H1 (cell line): ENCODE measurements around the gene FHIT. TPM values are rescaled to one million over a fixed set of nuclear protein-coding genes. Genes with fewer than 3 reads are reported as not detected.

Source experiments
- TAF7 ChIP-seq: optimal IDR thresholded peaks from 2 replicates; pipeline ENCODE3; 2011; ENCODE audit warnings: low read depth, mild to moderate bottlenecking, inconsistent platforms, low read length, moderate library complexity, borderline replicate concordance
- ZNF274 ChIP-seq: IDR thresholded peaks from 2 replicates; pipeline ENCODE4 v1.7.0; 2012; ENCODE audit warnings: low read length, borderline replicate concordance; ENCODE audit errors: extremely low read depth
- polyA plus RNA-seq, 7 experiments: library from polyadenylated mRNA; depleted of rRNA in 3 of 7; stranded (reverse) in 5 of 7; unstranded in 2 of 7; fragments of >200 nt in 5 of 7; fragments of 200-250 nt in 2 of 7; gene quantifications; 1 replicate in 5 of 7; 2 replicates in 1 of 7; 4 replicates in 1 of 7; pipeline versions ENCODE4 v1.2.1 to v1.2.3, GENCODE V29; 2011 to 2013; ENCODE audit warnings: missing spikeins in 2 of 7, mixed read lengths in 2 of 7
- total RNA-seq: library from RNA; stranded (reverse); fragmentation: NEBNext Ultra II Directional; extraction: Animal tissue kit (Norgen Biotek cat#: 25700); gene quantifications from 2 replicates; pipeline ENCODE4 v1.2.1, GENCODE V29; 2021
- TF ChIP-seq, protein P1 (sequence below): fragments of 300-600 bp; sonication (generic); IDR thresholded peaks from 2 replicates; pipeline ENCODE4 v1.7.1; 2012; ENCODE audit warnings: low read length, moderate library complexity, mild to moderate bottlenecking, inconsistent platforms; ENCODE audit not compliant: insufficient replicate concordance

FHIT gene
- total and polyA plus RNA-seq, 2 of the 8 experiments (the other 6 are each of a cell fraction or from before 2014, with no cell fraction given), result 1.2 to 3.2 TPM

DNA sequence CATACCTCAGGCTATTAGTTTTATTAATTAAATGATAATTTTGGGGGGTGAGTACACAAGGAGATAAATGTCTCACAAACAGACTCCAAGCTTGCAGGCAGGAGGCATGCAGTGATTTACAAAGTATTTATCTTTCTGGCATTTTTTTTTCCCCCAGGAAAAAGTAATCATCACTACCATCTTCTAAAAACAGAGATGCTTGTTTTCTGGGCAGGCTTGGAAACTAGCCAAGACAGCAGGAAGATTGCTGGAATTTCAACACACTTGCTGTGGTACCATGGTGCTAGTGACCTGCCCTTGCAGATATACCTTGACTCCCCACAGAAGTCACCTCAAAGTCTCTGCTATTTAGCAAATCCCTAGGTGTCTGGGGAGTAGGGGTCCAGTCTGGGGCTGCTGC lies 1468.6 kb downstream of the FHIT start (continued):
- TF ChIP-seq, protein P1, sequence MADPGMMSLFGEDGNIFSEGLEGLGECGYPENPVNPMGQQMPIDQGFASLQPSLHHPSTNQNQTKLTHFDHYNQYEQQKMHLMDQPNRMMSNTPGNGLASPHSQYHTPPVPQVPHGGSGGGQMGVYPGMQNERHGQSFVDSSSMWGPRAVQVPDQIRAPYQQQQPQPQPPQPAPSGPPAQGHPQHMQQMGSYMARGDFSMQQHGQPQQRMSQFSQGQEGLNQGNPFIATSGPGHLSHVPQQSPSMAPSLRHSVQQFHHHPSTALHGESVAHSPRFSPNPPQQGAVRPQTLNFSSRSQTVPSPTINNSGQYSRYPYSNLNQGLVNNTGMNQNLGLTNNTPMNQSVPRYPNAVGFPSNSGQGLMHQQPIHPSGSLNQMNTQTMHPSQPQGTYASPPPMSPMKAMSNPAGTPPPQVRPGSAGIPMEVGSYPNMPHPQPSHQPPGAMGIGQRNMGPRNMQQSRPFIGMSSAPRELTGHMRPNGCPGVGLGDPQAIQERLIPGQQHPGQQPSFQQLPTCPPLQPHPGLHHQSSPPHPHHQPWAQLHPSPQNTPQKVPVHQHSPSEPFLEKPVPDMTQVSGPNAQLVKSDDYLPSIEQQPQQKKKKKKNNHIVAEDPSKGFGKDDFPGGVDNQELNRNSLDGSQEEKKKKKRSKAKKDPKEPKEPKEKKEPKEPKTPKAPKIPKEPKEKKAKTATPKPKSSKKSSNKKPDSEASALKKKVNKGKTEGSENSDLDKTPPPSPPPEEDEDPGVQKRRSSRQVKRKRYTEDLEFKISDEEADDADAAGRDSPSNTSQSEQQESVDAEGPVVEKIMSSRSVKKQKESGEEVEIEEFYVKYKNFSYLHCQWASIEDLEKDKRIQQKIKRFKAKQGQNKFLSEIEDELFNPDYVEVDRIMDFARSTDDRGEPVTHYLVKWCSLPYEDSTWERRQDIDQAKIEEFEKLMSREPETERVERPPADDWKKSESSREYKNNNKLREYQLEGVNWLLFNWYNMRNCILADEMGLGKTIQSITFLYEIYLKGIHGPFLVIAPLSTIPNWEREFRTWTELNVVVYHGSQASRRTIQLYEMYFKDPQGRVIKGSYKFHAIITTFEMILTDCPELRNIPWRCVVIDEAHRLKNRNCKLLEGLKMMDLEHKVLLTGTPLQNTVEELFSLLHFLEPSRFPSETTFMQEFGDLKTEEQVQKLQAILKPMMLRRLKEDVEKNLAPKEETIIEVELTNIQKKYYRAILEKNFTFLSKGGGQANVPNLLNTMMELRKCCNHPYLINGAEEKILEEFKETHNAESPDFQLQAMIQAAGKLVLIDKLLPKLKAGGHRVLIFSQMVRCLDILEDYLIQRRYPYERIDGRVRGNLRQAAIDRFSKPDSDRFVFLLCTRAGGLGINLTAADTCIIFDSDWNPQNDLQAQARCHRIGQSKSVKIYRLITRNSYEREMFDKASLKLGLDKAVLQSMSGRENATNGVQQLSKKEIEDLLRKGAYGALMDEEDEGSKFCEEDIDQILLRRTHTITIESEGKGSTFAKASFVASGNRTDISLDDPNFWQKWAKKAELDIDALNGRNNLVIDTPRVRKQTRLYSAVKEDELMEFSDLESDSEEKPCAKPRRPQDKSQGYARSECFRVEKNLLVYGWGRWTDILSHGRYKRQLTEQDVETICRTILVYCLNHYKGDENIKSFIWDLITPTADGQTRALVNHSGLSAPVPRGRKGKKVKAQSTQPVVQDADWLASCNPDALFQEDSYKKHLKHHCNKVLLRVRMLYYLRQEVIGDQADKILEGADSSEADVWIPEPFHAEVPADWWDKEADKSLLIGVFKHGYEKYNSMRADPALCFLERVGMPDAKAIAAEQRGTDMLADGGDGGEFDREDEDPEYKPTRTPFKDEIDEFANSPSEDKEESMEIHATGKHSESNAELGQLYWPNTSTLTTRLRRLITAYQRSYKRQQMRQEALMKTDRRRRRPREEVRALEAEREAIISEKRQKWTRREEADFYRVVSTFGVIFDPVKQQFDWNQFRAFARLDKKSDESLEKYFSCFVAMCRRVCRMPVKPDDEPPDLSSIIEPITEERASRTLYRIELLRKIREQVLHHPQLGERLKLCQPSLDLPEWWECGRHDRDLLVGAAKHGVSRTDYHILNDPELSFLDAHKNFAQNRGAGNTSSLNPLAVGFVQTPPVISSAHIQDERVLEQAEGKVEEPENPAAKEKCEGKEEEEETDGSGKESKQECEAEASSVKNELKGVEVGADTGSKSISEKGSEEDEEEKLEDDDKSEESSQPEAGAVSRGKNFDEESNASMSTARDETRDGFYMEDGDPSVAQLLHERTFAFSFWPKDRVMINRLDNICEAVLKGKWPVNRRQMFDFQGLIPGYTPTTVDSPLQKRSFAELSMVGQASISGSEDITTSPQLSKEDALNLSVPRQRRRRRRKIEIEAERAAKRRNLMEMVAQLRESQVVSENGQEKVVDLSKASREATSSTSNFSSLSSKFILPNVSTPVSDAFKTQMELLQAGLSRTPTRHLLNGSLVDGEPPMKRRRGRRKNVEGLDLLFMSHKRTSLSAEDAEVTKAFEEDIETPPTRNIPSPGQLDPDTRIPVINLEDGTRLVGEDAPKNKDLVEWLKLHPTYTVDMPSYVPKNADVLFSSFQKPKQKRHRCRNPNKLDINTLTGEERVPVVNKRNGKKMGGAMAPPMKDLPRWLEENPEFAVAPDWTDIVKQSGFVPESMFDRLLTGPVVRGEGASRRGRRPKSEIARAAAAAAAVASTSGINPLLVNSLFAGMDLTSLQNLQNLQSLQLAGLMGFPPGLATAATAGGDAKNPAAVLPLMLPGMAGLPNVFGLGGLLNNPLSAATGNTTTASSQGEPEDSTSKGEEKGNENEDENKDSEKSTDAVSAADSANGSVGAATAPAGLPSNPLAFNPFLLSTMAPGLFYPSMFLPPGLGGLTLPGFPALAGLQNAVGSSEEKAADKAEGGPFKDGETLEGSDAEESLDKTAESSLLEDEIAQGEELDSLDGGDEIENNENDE, result no peak
- TF ChIP-seq TAF7 (no peak), ZNF274 (no peak)
